H1 (cell line): ENCODE results near the gene ABL2. TPM values are rescaled to one million over a fixed set of nuclear protein-coding genes. Genes with fewer than 3 reads are reported as not detected.
"Not testable (repeated sequence)": the region's sequence is repeated elsewhere in the genome, so short reads cannot be mapped to it uniquely, and the experiment has no call there.

Source experiments
- CTCF ChIA-PET: fragments of 300-600 bp; sonication (Branson Sonifier 250); formaldehyde crosslinking; loops from one replicate; lab custom pipeline; 2021; ENCODE audit not compliant: partially characterized antibody; lab: Charles Lee
- POLR2A ChIA-PET: fragments of 300-600 bp; sonication (Branson Sonifier 250); formaldehyde crosslinking; loops from one replicate; lab custom pipeline; 2021; ENCODE audit warnings: inconsistent platforms; ENCODE audit not compliant: partially characterized antibody; lab: Charles Lee
- DNase-seq, 2 experiments: peaks; one replicate each; pipeline versions ENCODE4 v3.0.0 to v3.0.0-alpha.2; 2010 to 2022; ENCODE audit warnings: low spot score in 2 of 2, low read depth in 1 of 2, mixed read lengths in 1 of 2
- FAIRE-seq: peaks from 2 replicates; lab custom pipeline; 2011; peaks lifted over from hg19 to GRCh38; lab: Jason Lieb, UNC
- H2AFZ ChIP-seq: 2 replicates; pipeline ENCODE4 v1.8.1; 2012; ENCODE audit warnings: low read length, inconsistent platforms
- H2AK5ac ChIP-seq: 2 replicates; pipeline ENCODE4 v1.6.1; 2013; ENCODE audit warnings: low read depth, low read length
- H2BK120ac ChIP-seq: replicated peaks from 2 replicates; pipeline ENCODE3; 2013; ENCODE audit warnings: low read depth, low read length, inconsistent platforms
- H2BK12ac ChIP-seq: 2 replicates; pipeline ENCODE4 v1.6.1; 2013; ENCODE audit warnings: low read depth, low read length
- H2BK15ac ChIP-seq: 2 replicates; pipeline ENCODE4 v1.6.1; 2013; ENCODE audit warnings: low read length
- H2BK20ac ChIP-seq: 2 replicates; pipeline ENCODE4 v1.6.1; 2013; ENCODE audit warnings: low read length
- H2BK5ac ChIP-seq: 2 replicates; pipeline ENCODE4 v1.6.1; 2013; ENCODE audit warnings: low read depth, low read length
- H3K14ac ChIP-seq: 2 replicates; pipeline ENCODE4 v1.6.1; 2013; ENCODE audit warnings: inconsistent platforms; ENCODE audit not compliant: insufficient read length
- H3K18ac ChIP-seq: 2 replicates; pipeline ENCODE4 v1.6.1; 2013; ENCODE audit warnings: low read length; ENCODE audit errors: extremely low read depth
- H3K23ac ChIP-seq: 2 replicates; pipeline ENCODE4 v1.6.1; 2013; ENCODE audit warnings: inconsistent platforms; ENCODE audit not compliant: insufficient read length
- H3K23me2 ChIP-seq: 2 replicates; pipeline ENCODE4 v1.6.1; 2013; ENCODE audit warnings: low read depth, low read length
- H3K27ac ChIP-seq: 2 replicates; pipeline ENCODE4 v1.6.1; 2011; ENCODE audit warnings: low read depth, low read length, inconsistent platforms
- H3K27me3 ChIP-seq, 4 experiments: replicated peaks in 1 of 4; 1 replicate in 1 of 4; 2 replicates in 3 of 4; pipeline versions ENCODE4 v1.6.1 to v1.8.1; 2011 to 2013; ENCODE audit warnings: low read length in 3 of 4, mild to moderate bottlenecking in 3 of 4, inconsistent platforms in 2 of 4, mixed read lengths in 2 of 4, moderate library complexity in 1 of 4; ENCODE audit not compliant: control insufficient read depth in 3 of 4, insufficient read depth in 3 of 4; ENCODE audit errors: extremely low read depth in 1 of 4
- H3K36me3 ChIP-seq, 4 experiments: 2 replicates each; pipeline versions ENCODE4 v1.6.1 to v1.8.1; 2011 to 2013; ENCODE audit warnings: mild to moderate bottlenecking in 4 of 4, low read length in 3 of 4, moderate library complexity in 2 of 4, control low read depth in 1 of 4, inconsistent platforms in 1 of 4; ENCODE audit not compliant: insufficient read depth in 4 of 4, control insufficient read depth in 2 of 4
- H3K4ac ChIP-seq: replicated peaks from 2 replicates; pipeline ENCODE3; 2013; ENCODE audit warnings: low read length, low read depth, mixed read lengths, inconsistent platforms; ENCODE audit not compliant: insufficient read length
- H3K4me1 ChIP-seq, 4 experiments: replicated peaks in 1 of 4; 1 replicate in 1 of 4; 2 replicates in 3 of 4; pipeline versions ENCODE4 v1.6.1 to v1.8.1; 2011 to 2013; ENCODE audit warnings: low read length in 3 of 4, inconsistent platforms in 2 of 4, mixed read lengths in 1 of 4; ENCODE audit not compliant: insufficient read depth in 4 of 4, control insufficient read depth in 3 of 4
- H3K4me2 ChIP-seq, 2 experiments: 2 replicates each; pipeline versions ENCODE4 v1.6.1 to v1.8.1; 2011 to 2013; ENCODE audit warnings: low read depth in 2 of 2, low read length in 2 of 2, control low read depth in 1 of 2, inconsistent platforms in 1 of 2, mild to moderate bottlenecking in 1 of 2; ENCODE audit not compliant: insufficient read depth in 1 of 2
- H3K4me3 ChIP-seq, 4 experiments: fragments of 200-600, 300-600 bp in 1 of 4; sonication (generic), shearing (Covaris generic), sonication (Bioruptor Twin) in 1 of 4; 2 replicates each; pipeline versions ENCODE4 v1.5.1 to v1.8.1; 2011 to 2016; ENCODE audit warnings: low read length in 4 of 4, low read depth in 3 of 4, control low read depth in 2 of 4, inconsistent platforms in 2 of 4, mild to moderate bottlenecking in 2 of 4, mixed read lengths in 1 of 4, moderate library complexity in 1 of 4; ENCODE audit not compliant: insufficient read depth in 2 of 4; ENCODE audit errors: extremely low read depth in 1 of 4
- H3K56ac ChIP-seq: replicated peaks from 2 replicates; pipeline ENCODE3; 2013; ENCODE audit warnings: low read depth, mild to moderate bottlenecking, mixed read lengths, low read length, inconsistent platforms; ENCODE audit not compliant: insufficient read length
- H3K79me1 ChIP-seq: 2 replicates; pipeline ENCODE4 v1.6.1; 2013; ENCODE audit warnings: low read depth, low read length, control low read depth
- H3K79me2 ChIP-seq, 2 experiments: 2 replicates each; pipeline versions ENCODE4 v1.6.1 to v1.8.1; 2012 to 2013; ENCODE audit warnings: low read length in 2 of 2, mild to moderate bottlenecking in 2 of 2, inconsistent platforms in 1 of 2; ENCODE audit not compliant: insufficient read depth in 2 of 2, control insufficient read depth in 1 of 2
- H3K9ac ChIP-seq, 4 experiments: replicated peaks in 1 of 4; 1 replicate in 1 of 4; 2 replicates in 3 of 4; pipeline versions ENCODE4 v1.6.1 to v1.8.1; 2011 to 2013; ENCODE audit warnings: low read depth in 3 of 4, low read length in 3 of 4, control low read depth in 2 of 4, mild to moderate bottlenecking in 2 of 4, moderate library complexity in 2 of 4, inconsistent platforms in 1 of 4; ENCODE audit errors: extremely low read depth in 1 of 4
- H3K9me3 ChIP-seq, 2 experiments: 2 replicates each; pipeline versions ENCODE4 v1.6.1 to v1.8.1; 2012 to 2013; ENCODE audit warnings: mild to moderate bottlenecking in 2 of 2, moderate library complexity in 2 of 2, control low read depth in 1 of 2, inconsistent platforms in 1 of 2, low read depth in 1 of 2, low read length in 1 of 2, mixed read lengths in 1 of 2; ENCODE audit not compliant: insufficient read depth in 2 of 2
- H4K20me1 ChIP-seq, 2 experiments: replicated peaks in 1 of 2; 2 replicates each; pipeline versions ENCODE3 to v1.8.1; 2011 to 2013; ENCODE audit warnings: inconsistent platforms in 2 of 2, low read length in 2 of 2, mild to moderate bottlenecking in 1 of 2; ENCODE audit not compliant: insufficient read depth in 2 of 2, control insufficient read depth in 1 of 2
- H4K5ac ChIP-seq: 2 replicates; pipeline ENCODE4 v1.6.1; 2013; ENCODE audit warnings: low read length, low read depth, mixed read lengths, inconsistent platforms; ENCODE audit not compliant: insufficient read length
- H4K8ac ChIP-seq: 2 replicates; pipeline ENCODE4 v1.8.0; 2013; ENCODE audit warnings: mild to moderate bottlenecking, moderate library complexity, low read length, inconsistent platforms; ENCODE audit not compliant: insufficient read depth; ENCODE audit errors: extremely low read depth
- H4K91ac ChIP-seq: replicated peaks from 2 replicates; pipeline ENCODE3; 2013; ENCODE audit warnings: low read length, mixed read lengths, inconsistent platforms; ENCODE audit not compliant: insufficient read length
- WGBS, 2 experiments: shearing (Covaris generic) in 1 of 2; methylation state at CpG; one replicate each; pipeline versions ENCODE4 v1.1.6 to v1.1.7; 2013 to 2015; ENCODE audit warnings: low lambda C conversion rate in 2 of 2, mixed read lengths in 2 of 2, inconsistent platforms in 1 of 2, low coverage in 1 of 2, missing lambda C conversion rate in 1 of 2; ENCODE audit not compliant: insufficient replicate concordance in 2 of 2, insufficient coverage in 1 of 2, insufficient read length in 1 of 2; ENCODE audit errors: extremely low coverage in 1 of 2, missing lambda C conversion rate in 1 of 2; 5-methylcytosine and 5-hydroxymethylcytosine counted together
- polyA plus RNA-seq, 7 experiments: library from polyadenylated mRNA; depleted of rRNA in 3 of 7; stranded (reverse) in 5 of 7; unstranded in 2 of 7; fragments of >200 nt in 5 of 7; fragments of 200-250 nt in 2 of 7; gene quantifications; 1 replicate in 5 of 7; 2 replicates in 1 of 7; 4 replicates in 1 of 7; pipeline versions ENCODE4 v1.2.1 to v1.2.3, GENCODE V29; 2011 to 2013; ENCODE audit warnings: missing spikeins in 2 of 7, mixed read lengths in 2 of 7
- total RNA-seq: library from RNA; stranded (reverse); fragmentation: NEBNext Ultra II Directional; extraction: Animal tissue kit (Norgen Biotek cat#: 25700); gene quantifications from 2 replicates; pipeline ENCODE4 v1.2.1, GENCODE V29; 2021

Gene ABL2
- total and polyA plus RNA-seq, 2 of the 8 experiments (the other 6 are each of a cell fraction or from before 2014, with no cell fraction given) = 4.5 to 19.1 TPM

GRCh38 chr1:179135707-179136106, 93.8 kb downstream of the ABL2 start:
- peaks cover 0 to 15% of the 10 kb centered on the region in 2 experiments; a peak in 1 of 4 replicates for H3K79me2 ChIP-seq
- H4K5ac ChIP-seq, H3K4me2 ChIP-seq, H3K4ac ChIP-seq, H2BK5ac ChIP-seq, H3K56ac ChIP-seq, H3K9ac ChIP-seq, DNase-seq, H3K79me1 ChIP-seq, H2BK120ac ChIP-seq, H3K4me3 ChIP-seq, H3K36me3 ChIP-seq, H3K14ac ChIP-seq, H2BK12ac ChIP-seq, H3K27me3 ChIP-seq, H3K23ac ChIP-seq, POLR2A ChIA-PET, H4K8ac ChIP-seq, FAIRE-seq, CTCF ChIA-PET, H2BK20ac ChIP-seq, H4K20me1 ChIP-seq, H2AFZ ChIP-seq, H2BK15ac ChIP-seq, H3K4me1 ChIP-seq, H2AK5ac ChIP-seq, H3K23me2 ChIP-seq, H4K91ac ChIP-seq, H3K18ac ChIP-seq, H3K27ac ChIP-seq: not testable (repeated sequence)
- peaks cover 7 to 31% of the 10 kb centered on the region in 2 experiments; a peak in 3 of 4 replicates for H3K9me3 ChIP-seq
- whole genome bisulfite sequencing, 2 experiments = no CpG with 5 or more reads among the region's 28 CpGs

GRCh38 chr1:179135168-179135567, 94.3 kb downstream of the ABL2 start:
- H3K18ac ChIP-seq, H3K23me2 ChIP-seq, POLR2A ChIA-PET, H3K4me1 ChIP-seq, H2AK5ac ChIP-seq, H2BK15ac ChIP-seq, H4K91ac ChIP-seq, H3K27me3 ChIP-seq, H3K4ac ChIP-seq, H2BK20ac ChIP-seq, H2BK12ac ChIP-seq, H3K4me2 ChIP-seq, H2AFZ ChIP-seq, H2BK120ac ChIP-seq, CTCF ChIA-PET, H3K4me3 ChIP-seq, H3K9ac ChIP-seq, DNase-seq, H3K36me3 ChIP-seq, H4K20me1 ChIP-seq, H3K79me1 ChIP-seq, H4K8ac ChIP-seq, H3K23ac ChIP-seq, H3K14ac ChIP-seq, FAIRE-seq, H3K27ac ChIP-seq, H3K56ac ChIP-seq, H2BK5ac ChIP-seq, H4K5ac ChIP-seq: not testable (repeated sequence)
- Histone ChIP-seq H3K9me3 (peaks cover 6 to 30% of the 10 kb centered on the region in 2 experiments; a peak in 3 of 4 replicates), H3K79me2 (peaks cover 0 to 14% of the 10 kb centered on the region in 2 experiments; a peak in 1 of 4 replicates)
- WGBS, 2 experiments = 100% methylated on average over 3 of the region's 27 CpGs; no CpG with 5 or more reads in 1 of the 2 experiments
